ENCODE data around the gene ACTL6B.
"Not testable (repeated sequence)": the region's sequence is repeated elsewhere in the genome, so short reads cannot be mapped to it uniquely, and the experiment has no call there.

ACTL6B gene

DNA sequence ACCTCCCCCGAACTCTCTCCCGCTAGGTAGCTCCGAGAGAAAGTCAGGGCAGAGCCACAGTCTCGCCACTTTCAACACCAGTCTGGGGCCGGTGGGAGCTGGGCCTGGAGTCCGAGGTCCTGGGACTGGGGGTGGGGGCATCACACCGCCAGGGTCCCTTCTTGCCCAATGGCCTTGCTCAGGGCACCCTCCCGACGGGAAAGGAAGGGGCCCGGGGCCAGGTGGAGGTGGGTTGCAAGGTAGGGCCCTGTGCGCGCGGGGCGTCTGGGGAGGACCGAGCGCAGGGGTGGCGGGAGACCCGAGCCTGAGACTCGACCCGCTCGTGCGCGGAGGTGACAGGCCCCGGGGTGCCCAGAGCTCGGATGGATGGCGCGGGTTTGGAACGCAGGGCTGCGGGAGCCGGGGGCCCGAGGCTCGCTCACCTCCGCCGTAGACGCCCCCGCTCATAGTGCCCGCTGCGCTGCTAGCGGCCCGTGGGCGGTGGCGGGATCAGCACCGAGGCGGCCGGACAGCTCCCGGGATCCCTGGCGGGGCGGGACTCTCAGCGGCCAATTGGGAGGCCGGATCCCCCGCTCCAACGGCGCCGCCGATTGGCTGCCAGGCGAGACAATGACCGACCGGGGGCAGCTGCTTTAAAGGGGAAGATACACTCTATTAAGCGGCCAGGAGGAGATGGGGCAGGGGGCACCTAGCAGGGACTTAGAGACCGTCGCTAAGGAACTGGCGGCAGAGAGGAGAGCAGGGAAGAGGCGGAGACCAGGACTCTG is at the start of gene ACTL6B:
TSS of gene ACTL6B (minus strand) at position 541 of the 767 bp plus-strand sequence. CDS start at position 447, 94 bp downstream.
- intact Hi-C loops (cut with DNase I): loop anchor here (2.0 kb wide), 1 partner anchor 15 kb away; no protein-coding TSS in a partner anchor
- DNase-seq: peak; percentile 53 to 98 (median 88)

DNA sequence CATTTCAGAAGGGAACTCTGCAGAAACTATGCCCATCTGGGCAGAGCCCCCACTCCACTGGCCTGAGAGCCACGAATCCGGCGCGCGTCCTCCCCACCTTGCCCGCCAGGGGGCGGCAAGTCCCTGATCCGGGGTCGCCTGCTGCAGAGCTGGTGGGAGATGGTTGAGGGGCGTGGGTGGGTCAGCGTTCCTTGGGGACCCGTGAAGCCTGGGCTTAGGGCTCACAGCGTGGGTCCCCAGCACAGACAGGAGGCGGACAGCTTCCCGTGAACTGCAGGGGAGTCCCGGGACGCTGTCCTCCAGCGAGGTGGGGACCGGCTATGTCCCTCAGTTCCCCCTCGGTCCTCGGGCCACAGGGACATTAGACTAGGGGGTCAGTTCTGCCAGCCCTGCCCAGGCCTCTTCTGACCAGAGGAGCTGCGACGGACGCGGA is 49.1 kb upstream of the ACTL6B start:
- peak; percentile 65 to 97 (median 81) for DNase-seq
- intact Hi-C loops (cut with DNase I): loop anchor here (1.0 to 2.0 kb wide), 2 partner anchors 21 to 147 kb away; partner anchors contain the start of gene SLC12A9

DNA sequence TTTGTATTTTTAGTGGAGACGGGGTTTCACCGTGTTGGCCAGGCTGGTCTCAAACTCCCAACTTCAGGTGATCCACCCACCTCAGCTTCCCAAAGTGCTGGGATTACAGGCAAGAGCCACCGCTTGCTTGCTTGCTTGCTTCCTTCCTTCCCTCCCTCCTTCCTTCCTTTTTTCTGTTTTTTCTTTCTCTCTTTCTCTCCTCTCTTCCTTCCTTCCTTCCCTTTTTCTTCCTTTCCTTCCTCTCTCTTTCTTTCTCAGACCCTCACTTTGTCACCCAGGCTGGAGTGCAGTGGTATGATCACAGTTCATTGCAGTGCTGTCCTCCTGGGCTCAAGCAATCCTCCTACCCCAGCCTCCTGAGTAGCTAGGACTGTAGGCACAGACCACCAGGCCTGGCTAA is 44.8 kb upstream of the ACTL6B start:
- DNase-seq; intact Hi-C loops (cut with DNase I): not testable (repeated sequence)

DNA sequence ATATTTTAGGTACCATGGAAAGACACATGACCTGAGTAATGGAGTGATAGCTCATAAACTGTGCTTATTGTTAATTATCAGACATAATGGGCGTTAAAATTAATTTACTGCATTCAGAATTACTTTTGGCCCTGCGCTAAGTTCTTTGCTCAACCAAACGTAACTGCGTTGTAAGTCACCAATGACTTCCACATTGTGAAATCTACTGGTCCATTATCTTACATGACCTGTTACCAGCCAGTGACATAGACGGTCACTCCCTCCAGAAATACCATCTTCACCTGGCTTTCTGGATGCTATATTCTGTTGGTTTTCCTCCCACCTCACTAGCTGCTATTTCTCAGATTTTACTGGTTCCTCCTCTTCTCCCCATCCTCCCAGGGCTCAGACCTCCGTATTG is 42.8 kb upstream of the ACTL6B start:
- DNase-seq: no peak
- intact Hi-C loops (cut with DNase I): no loop called here

DNA sequence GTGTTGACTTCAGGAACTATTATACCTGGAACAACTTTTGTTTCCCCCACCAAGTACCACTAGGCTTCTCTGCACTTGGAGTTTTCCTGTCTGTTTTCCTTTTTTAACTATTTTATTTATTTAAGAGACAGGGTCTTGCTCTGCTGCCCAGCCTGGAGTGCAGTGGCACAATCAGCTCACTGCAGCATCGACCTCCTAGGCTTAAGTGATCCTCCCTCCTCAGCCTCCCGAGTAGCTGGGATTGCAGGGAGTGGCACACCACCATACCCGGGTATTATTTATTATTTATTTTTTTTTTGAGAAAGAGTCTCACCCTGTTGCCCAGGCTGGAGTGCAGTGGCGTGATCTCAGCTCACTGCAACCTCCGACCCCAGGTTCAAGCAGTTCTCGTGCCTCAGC is 39.9 kb upstream of the ACTL6B start:
- DNase-seq: peak in 2 of 10 donors; percentile 18 to 36
- intact Hi-C loops (cut with DNase I): no loop called here

DNA sequence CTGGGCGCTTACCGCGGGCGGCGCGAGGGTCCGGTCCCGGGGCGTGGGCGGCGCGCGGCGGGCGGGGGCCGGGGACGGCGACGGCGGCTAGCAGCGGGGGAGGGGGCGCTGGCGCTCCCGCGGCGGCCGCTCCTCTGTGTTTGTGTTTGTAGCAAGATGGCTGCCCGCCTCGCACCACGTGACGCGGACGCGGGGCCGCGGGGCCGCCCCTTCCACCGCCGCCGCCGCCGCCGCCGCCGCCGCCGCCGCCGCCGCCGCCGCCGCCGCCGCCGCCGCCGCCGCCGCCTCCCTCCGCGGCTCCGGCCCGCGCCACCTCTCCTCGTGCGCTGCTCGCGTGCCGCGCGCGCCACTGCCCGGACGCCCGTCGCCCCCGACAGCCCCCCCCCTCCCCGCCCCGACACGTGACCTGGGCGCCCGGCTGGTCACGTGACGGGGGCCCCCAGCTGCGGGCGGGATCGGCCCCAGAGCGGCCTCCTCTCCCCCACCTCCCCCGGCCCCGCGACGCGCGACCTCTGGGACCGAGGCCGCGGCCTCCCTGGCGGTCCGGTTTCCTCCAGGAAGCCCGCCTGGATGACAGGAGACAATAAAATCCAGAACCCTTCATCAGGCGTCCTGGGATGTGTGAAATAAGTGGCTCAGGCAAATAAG is 38.0 kb upstream of the ACTL6B start, which contains the start of gene GIGYF1:
TSS of gene GIGYF1 (minus strand) at position 153 of the 648 bp plus-strand sequence. CDS start 6,012 bp downstream, outside the sequence.
- intact Hi-C loops (cut with DNase I): loop anchor here (5.0 kb wide), 2 partner anchors 107 to 227 kb away; partner anchors contain the start of genes FBXO24 and LRCH4
- peak; percentile 61 to 95 (median 72) for DNase-seq

DNA sequence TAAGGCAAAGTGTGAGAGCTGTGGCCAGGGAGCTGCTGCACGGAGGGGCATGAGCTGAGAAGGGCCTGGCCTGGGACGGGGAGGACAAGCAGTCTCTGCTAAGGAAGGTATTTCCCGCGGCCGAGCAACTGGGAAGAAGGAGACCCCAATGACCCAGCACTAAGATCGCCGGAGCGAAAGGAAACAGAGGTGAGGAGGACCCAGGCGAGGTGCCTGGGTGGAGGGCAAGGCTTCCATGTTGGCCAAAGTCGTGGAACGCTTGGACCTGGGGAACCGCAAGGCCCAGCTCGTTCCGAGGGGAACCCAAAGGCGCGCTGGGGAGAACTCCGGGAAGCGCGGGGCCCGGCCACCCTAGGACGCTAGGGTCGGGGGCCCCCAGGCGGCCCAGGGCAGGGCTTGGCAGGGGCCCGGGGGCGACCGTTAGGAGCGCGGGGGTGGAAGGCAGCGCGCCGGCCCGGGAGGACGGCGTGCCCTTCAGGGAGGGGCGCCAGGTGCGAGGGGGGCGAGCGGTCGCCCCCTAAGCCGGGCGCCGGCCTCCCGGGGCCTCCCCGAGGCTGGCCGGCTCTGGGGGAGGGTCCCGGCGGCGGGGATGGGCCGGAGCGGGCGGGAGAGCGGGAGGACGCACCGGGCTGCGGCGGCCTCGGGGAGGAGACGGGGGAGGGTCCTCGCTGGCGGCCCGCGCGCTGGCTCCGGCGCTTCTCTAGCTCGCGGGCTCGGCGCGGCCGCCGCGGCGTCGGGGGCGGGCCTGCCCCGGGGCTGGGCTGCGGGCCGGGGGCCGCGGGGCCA is 37.3 kb upstream of the ACTL6B start:
- intact Hi-C loops (cut with DNase I): loop anchor here (5.0 kb wide), 2 partner anchors 106 to 226 kb away; partner anchors contain the start of genes FBXO24 and LRCH4
- peak in 2 of 10 donors; percentile 33 to 78 for DNase-seq

DNA sequence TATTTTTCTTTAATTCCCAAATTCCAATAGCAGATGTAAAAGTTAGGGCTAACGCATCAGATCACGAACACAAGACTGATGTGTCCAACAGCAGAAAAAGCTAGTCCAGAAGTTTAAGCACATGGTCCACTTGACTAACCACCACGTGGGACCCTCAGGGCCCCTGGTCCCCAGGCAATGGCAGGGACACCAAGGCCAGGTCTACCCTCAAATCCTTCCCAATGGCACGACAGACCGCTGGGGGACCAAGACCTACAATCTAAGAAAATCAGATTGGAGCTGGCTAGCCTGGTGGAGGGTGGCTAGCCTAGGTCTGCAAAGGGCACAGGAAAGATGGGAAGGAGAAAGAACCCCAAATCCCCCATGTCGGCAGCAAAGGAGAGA is 36.3 kb upstream of the ACTL6B start:
- DNase-seq: peak in 1 of 10 donors; percentile 43
- intact Hi-C loops (cut with DNase I): loop anchor here (5.0 kb wide), 2 partner anchors 105 to 225 kb away; partner anchors contain the start of genes FBXO24 and LRCH4

DNA sequence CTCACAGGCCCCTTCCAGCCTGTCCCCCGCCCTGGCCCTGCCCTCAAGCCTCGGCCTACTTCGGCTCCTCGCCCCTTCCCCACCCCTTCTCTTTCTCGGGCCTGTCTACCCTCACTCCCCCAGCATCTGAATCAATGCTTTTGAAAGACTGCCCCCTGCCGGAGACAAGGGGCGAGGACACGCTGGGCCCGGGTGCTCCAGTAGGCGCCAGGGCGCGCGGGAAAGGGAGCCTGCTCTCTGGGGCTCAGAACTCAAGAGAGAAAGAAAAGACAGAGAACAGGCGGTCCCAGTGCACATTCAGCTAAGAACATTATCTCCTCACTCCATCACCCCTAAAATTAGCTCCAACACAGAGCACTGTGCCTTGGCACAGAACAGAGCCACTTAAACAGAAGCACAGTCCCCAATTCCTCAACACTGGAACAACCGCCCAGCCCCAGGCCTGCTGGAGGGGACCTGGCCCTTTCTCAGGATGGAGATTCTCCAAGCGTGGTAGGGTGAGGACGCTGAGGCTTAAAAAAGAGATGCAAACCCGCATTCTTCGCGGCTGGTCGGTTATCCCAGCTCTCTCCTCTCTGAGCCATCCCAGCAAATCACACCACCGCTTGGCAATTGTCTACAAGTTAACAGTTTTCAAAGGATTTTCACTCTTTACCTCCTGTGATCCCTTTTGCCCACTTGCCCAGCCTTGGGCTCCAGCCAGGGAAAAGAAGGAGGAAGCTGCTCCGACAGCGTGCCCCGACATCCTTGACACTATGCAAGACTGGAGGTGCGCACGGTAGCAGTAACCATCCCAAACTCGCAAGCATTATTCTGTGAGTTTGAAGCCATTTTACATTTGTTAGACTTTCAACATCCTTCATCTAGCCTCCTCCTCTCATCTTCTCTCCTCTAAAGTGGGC is 35.7 kb upstream of the ACTL6B start:
- DNase-seq: peak; percentile 67 to 97 (median 85)
- intact Hi-C loops (cut with DNase I): loop anchor here (5.0 kb wide), 2 partner anchors 105 to 225 kb away; partner anchors contain the start of genes FBXO24 and LRCH4

DNA sequence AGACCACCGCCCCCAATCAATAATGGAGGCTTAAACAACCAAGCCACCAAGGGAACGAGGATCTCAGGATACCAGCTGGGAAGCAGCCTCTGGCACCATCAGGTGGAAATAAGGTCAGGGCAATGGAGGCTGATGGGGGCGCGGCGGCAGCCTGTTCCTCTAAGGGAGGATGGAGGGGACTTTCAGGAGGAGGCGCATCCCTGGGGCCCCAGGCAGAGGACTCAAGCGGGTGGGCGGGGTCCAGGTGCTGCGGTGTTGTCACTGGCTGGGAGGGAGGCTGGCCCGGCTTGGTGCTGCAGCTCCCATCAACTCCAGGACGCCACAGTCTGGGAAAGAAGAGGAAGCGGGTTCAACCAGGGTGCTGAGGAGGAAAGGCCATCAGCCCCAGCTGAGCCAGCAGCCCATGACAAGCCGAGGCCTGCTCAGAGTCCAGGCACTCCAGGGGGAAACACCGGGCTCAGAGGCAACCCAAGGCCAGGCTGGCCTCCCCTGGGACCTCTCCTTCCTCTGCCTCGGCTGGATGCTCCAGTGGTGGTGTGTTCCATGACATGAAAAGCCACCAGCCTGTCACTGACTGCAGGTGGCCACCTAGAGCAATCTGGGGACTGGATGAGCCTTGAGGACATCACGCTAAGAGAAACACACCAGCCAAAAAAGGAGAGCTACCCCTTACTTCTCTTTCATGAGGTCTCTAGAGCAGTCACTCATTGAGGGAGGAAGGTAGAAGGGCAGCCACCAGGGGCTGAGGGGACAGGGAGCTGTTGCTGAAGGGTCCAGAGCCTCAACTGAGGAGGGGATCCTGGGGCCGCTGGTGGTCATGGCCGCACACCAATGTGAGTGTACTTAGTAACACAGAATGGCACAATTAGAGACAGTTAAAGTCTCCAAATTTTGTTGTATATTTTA is 33.2 kb upstream of the ACTL6B start:
- intact Hi-C loops (cut with DNase I): loop anchor here (5.0 kb wide), 2 partner anchors 102 to 222 kb away; partner anchors contain the start of genes FBXO24 and LRCH4

DNA sequence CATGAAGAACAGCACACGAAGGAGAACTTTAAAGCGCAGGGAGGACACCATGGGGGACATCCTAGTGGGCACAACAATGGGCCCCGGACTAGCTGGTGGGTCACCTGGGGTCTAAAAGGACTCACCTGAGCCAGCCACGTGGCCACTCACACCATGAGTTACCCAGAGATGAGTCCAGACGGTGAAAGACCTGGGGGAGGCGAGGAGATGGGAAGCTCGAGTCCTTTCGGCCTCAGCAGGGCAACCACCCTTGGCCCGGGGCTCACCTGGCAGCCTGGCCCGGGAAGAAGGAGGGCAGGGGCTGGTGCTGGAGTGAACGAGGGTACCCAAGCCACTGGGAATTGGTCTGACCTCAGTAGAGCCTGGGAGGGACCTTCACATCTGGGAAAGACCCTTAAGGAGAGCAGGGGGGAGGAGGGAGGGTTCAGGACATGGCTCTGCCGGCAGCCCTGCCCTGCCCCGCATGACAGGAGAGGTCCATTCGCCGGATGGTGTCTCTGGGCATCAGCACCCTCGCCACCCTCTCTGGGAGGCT is 32.1 kb upstream of the ACTL6B start:
- DNase-seq: peak in 1 of 10 donors; percentile 67
- intact Hi-C loops (cut with DNase I): no loop called here

More for the DNA sequence above, 33.2 kb upstream of the ACTL6B start:
- DNase-seq: peak in 1 of 10 donors; percentile 71

DNA sequence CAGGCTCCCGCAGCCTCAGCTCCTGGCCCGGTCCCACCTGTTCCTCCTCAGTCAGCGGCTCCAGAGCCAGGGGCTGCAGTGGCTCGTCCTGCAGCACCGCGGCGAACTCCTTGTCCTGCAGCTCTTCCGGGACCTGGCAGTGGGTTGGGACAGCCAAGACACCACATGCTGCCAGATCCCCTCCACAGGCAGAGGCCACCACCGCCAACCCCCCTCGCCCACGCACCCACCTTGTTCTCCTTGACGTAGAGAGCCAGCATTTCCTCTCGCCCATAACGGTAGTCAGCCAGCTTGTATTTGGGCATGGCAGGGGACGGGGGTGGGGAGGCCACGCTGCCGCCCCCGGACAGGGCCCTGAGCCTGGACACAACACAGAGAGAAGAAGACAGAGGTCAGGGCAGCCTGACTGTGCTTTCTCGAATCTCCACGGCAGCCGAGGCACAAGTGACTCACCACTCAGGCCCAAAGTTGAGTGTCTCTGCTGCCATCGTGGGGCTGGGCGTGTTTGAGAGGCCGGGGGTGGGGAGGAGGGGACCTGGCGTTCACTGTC is 31.6 kb upstream of the ACTL6B start:
- intact Hi-C loops (cut with DNase I): no loop called here
- peak in 2 of 10 donors; percentile 16 to 67 for DNase-seq

DNA sequence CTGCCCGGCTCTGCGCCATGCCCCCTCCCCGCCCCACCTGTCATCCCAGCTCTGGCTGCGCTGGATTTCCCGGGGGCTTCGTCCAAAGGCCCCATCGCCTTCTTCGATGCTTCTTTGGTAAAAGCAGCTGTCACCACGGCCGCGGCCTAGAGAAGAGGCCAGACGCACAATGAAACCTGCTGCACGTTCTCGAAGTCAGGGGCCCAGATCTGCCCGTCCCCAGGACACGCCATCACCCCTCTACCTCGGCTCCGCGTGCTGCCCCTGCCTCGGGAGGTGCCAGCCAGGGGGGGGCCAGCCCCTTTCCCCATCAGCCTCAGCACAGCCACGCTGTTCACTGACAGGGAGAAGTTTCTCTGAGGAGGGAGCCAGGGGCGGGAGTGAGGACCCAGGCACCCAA is 31.0 kb upstream of the ACTL6B start:
- intact Hi-C loops (cut with DNase I): no loop called here
- peak in 2 of 10 donors; percentile 42 to 83 for DNase-seq

DNA sequence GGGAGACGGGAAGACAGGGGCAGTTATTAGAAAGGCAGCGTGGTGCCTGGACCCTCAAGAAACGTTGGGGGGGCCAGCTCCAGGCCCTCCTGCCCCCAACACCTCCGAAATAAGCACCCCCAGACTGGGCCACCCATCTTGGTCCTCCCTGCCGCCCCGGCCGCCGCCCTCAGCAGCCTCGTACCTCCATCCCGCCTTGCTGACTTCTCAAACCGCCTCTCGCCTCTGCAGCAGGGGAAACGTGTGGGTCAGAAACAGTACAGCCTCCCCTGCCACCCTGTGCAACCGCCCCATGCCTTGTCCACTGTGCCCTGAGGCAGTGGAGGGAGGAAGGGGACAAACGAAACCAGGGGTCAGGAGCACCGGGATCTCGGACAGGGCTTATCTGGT is 30.6 kb upstream of the ACTL6B start:
- intact Hi-C loops (cut with DNase I): no loop called here
- peak in 1 of 10 donors; percentile 31 for DNase-seq

DNA sequence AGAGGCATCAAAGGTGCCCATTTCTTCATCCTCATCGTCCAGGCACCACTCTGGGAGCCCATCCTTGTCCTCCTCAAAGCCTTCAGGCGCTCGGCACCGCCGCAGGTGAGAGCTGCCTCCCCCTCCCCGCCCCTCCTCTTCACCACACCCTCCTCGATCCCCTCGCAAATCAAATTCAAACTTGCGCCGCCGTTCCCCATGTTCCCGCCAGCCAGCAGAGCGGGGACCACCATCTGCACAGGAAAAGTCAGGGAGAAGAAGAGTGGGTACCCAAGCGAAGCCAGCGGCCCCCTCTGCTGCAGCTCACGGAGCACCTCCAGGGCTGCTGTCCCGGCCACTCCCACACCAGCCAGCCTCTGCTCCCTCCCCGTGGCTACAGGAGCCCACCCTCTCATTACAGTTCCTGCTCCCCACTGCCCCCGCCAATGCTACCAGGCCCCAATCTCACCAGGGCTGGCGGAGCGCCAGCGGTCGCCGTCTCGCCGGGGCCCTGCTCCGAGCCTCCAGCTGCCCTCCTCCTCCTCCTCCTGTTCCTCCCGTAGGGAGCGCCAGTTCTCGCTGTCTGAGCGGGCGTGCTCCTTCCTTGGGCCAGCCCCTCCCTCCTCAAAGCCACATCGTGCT is 30.1 kb upstream of the ACTL6B start:
- intact Hi-C loops (cut with DNase I): no loop called here
- peak in 2 of 10 donors; percentile 57 to 83 for DNase-seq

DNA sequence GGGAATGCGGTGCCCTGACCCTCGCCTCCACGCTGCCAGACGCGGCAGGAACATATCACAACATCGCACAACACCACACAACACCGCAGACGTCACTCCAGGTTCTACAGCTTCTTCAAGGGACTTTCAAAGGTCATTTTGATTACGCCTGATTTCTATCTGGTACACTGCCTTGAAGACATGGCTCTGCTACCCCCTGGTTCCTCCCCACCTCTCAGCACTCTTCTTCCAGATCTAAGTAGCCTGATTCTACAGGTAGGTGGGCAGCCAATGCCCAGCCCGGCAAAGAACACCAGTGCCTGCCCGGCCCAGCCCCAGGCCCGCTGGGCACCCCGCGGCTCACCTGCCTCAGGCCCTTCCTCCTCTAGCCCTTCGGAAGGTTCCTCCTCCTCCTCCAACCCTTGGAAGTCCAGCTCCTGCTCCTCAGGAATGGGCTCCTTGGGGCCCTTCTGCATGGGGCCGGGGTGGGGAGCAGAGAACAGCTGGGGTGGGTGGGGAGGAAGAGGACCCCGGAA is 29.4 kb upstream of the ACTL6B start:
- DNase-seq: peak in 1 of 10 donors; percentile 74
- intact Hi-C loops (cut with DNase I): no loop called here

Data from posterior cingulate gyrus (tissue), 11 donors.